HEK293 (cell line): ENCODE results near the gene DIS3L2.
A peak's percentile ranks its signal among the peaks of the same experiment; 100 is the strongest.

Experiments used
- CTCF ChIA-PET: fragments of 350-600 bp; formaldehyde crosslinking; extraction: SDS; loops from one replicate; lab custom pipeline; 2021; ENCODE audit warnings: antibody characterized with exemption; lab: Yijun Ruan, JAX
- POLR2A ChIA-PET: fragments of 300-600 bp; formaldehyde crosslinking; extraction: SDS; loops from one replicate; lab custom pipeline; 2020; ENCODE audit warnings: antibody characterized with exemption, inconsistent platforms; lab: Yijun Ruan, JAX
- H3K27ac ChIP-seq: fragments of 200-500 bp; sonication (Bioruptor generic); 2 replicates; pipeline ENCODE4 v1.5.1; 2014; ENCODE audit warnings: low read depth, low read length, control low read depth, inconsistent platforms; ENCODE audit errors: extremely low read depth
- H3K36me3 ChIP-seq, 2 experiments: fragments of 200-500 bp in 1 of 2; sonication (Bioruptor generic) in 1 of 2; 1 replicate in 1 of 2; 2 replicates in 1 of 2; pipeline ENCODE4 v1.5.1; 2014 to 2017; ENCODE audit warnings: inconsistent platforms in 2 of 2, low read length in 2 of 2; ENCODE audit not compliant: control insufficient read depth in 2 of 2, insufficient read depth in 1 of 2
- H3K4me1 ChIP-seq: fragments of 200-500 bp; sonication (Bioruptor generic); 2 replicates; pipeline ENCODE4 v1.5.1; 2014; ENCODE audit warnings: mild to moderate bottlenecking, low read length, inconsistent platforms; ENCODE audit not compliant: control insufficient read depth, insufficient read depth
- H3K4me3 ChIP-seq: 2 replicates; pipeline ENCODE4 v1.5.1; 2011; ENCODE audit warnings: low read depth, mild to moderate bottlenecking, control low read depth, low read length, moderate library complexity
- H3K9me3 ChIP-seq: fragments of 200-500 bp; sonication (Bioruptor generic); 2 replicates; pipeline ENCODE4 v1.5.1; 2014; ENCODE audit warnings: low read depth, low read length, inconsistent platforms; ENCODE audit not compliant: control insufficient read depth, insufficient read depth
- BCL11A ChIP-seq: fragments of 450-650 bp; formaldehyde crosslinking; IDR thresholded peaks from 2 replicates; pipeline ENCODE4 v1.5.1; 2016; ENCODE audit warnings: low read depth, missing biosample characterization, missing genetic modification characterization
- CTCF ChIP-seq: fragments of 450-650 bp; formaldehyde crosslinking; IDR thresholded peaks from 2 replicates; pipeline ENCODE4 v1.5.1; 2016; ENCODE audit warnings: missing biosample characterization, missing genetic modification characterization
- GLIS2 ChIP-seq: fragments of 450-650 bp; formaldehyde crosslinking; IDR thresholded peaks from 2 replicates; pipeline ENCODE4 v1.5.1; 2016; ENCODE audit warnings: missing biosample characterization, missing genetic modification characterization
- KLF17 ChIP-seq: fragments of 450-650 bp; formaldehyde crosslinking; IDR thresholded peaks from 2 replicates; pipeline ENCODE4 v1.5.1; 2016; ENCODE audit warnings: missing biosample characterization, missing genetic modification characterization
- PRDM6 ChIP-seq: fragments of 450-650 bp; formaldehyde crosslinking; IDR thresholded peaks from 2 replicates; pipeline ENCODE4 v1.5.1; 2017; ENCODE audit warnings: missing biosample characterization, missing genetic modification characterization
- ZBTB1 ChIP-seq: fragments of 450-650 bp; formaldehyde crosslinking; IDR thresholded peaks from 2 replicates; pipeline ENCODE4 v1.5.1; 2016; ENCODE audit warnings: missing biosample characterization, missing genetic modification characterization
- ZFP3 ChIP-seq: fragments of 450-650 bp; formaldehyde crosslinking; IDR thresholded peaks from 2 replicates; pipeline ENCODE4 v1.5.1; 2016; ENCODE audit warnings: low read depth, missing biosample characterization, missing genetic modification characterization
- ZIC2 ChIP-seq: fragments of 450-650 bp; formaldehyde crosslinking; IDR thresholded peaks from 2 replicates; pipeline ENCODE4 v1.5.1; 2016; ENCODE audit warnings: missing biosample characterization, missing genetic modification characterization
- ZNF138 ChIP-seq: fragments of 450-650 bp; formaldehyde crosslinking; IDR thresholded peaks from 2 replicates; pipeline ENCODE4 v1.5.1; 2016; ENCODE audit warnings: missing biosample characterization, missing genetic modification characterization, borderline replicate concordance
- ZNF146 ChIP-seq: fragments of 450-650 bp; formaldehyde crosslinking; IDR thresholded peaks from 2 replicates; pipeline ENCODE4 v1.5.1; 2016; ENCODE audit warnings: missing biosample characterization, missing genetic modification characterization
- ZNF19 ChIP-seq: fragments of 450-650 bp; formaldehyde crosslinking; IDR thresholded peaks from 2 replicates; pipeline ENCODE4; 2016; ENCODE audit warnings: missing biosample characterization, missing genetic modification characterization, low read depth
- ZNF280C ChIP-seq: fragments of 450-650 bp; formaldehyde crosslinking; IDR thresholded peaks from 2 replicates; pipeline ENCODE4 v1.5.1; 2016; ENCODE audit warnings: missing biosample characterization, missing genetic modification characterization
- ZNF488 ChIP-seq: fragments of 450-650 bp; formaldehyde crosslinking; IDR thresholded peaks from 2 replicates; pipeline ENCODE4 v1.5.1; 2016; ENCODE audit warnings: missing biosample characterization, missing genetic modification characterization
- ZNF501 ChIP-seq: fragments of 450-650 bp; formaldehyde crosslinking; IDR thresholded peaks from 2 replicates; pipeline ENCODE4 v1.5.1; 2016; ENCODE audit warnings: missing biosample characterization, missing genetic modification characterization
- ZNF654 ChIP-seq: fragments of 450-650 bp; formaldehyde crosslinking; IDR thresholded peaks from 2 replicates; pipeline ENCODE4 v1.5.1; 2016; ENCODE audit warnings: low read depth, missing biosample characterization, missing genetic modification characterization
- ZNF660 ChIP-seq: fragments of 450-650 bp; IDR thresholded peaks from 2 replicates; pipeline ENCODE4 v1.5.1; 2018; ENCODE audit warnings: missing biosample characterization, mild to moderate bottlenecking, missing genetic modification characterization
- ZNF677 ChIP-seq: fragments of 450-650 bp; IDR thresholded peaks from 2 replicates; pipeline ENCODE4 v1.5.0; 2018; ENCODE audit warnings: missing biosample characterization, mild to moderate bottlenecking, missing genetic modification characterization, moderate library complexity
- ZNF701 ChIP-seq: fragments of 450-650 bp; formaldehyde crosslinking; IDR thresholded peaks from 2 replicates; pipeline ENCODE4 v1.5.1; 2016; ENCODE audit warnings: missing biosample characterization, missing genetic modification characterization
- ZNF776 ChIP-seq: fragments of 450-650 bp; formaldehyde crosslinking; IDR thresholded peaks from 2 replicates; pipeline ENCODE4 v1.5.0; 2017; ENCODE audit warnings: missing biosample characterization, missing genetic modification characterization, borderline replicate concordance
- ZNF792 ChIP-seq: fragments of 450-650 bp; formaldehyde crosslinking; IDR thresholded peaks from 2 replicates; pipeline ENCODE4 v1.5.1; 2016; ENCODE audit warnings: missing biosample characterization, missing genetic modification characterization

The DIS3L2 gene

GRCh38 chr2:232327105-232328031, 365.9 kb downstream of the DIS3L2 start:
- CTCF ChIA-PET: interaction anchor here (0.6 to 4.6 kb wide), 19 partner anchors 9 to 427 kb away, joined by 3 to 37 read pairs (median 4); no protein-coding TSS in a partner anchor
- Histone ChIP-seq H3K4me1 (no peaks in the 10 kb centered on the region), H3K9me3 (no peaks in the 10 kb centered on the region), H3K36me3 (no peaks in the 10 kb centered on the region), H3K4me3 (no peak overlapping the region)
- POLR2A ChIA-PET: no interaction called here
- TF ChIP-seq BCL11A (tag by site-specific recombination) (no peak), ZNF654 (tag by site-specific recombination) (peak; percentile 38), CTCF (tag by site-specific recombination) (peak; percentile 54; the same call in 1 of the 2 replicates), ZFP3 (tag by site-specific recombination) (no peak), ZNF776 (no peak)
- TF ChIP-seq, all 188 proteins: peak for 2
- no peak overlapping the region for H3K27ac ChIP-seq

- no peaks in the 10 kb centered on the region for H3K36me3 ChIP-seq
- ChIA-PET CTCF (interaction anchor here (0.6 to 4.6 kb wide), 8 partner anchors 8 to 428 kb away, joined by 3 to 37 read pairs (median 5); no protein-coding TSS in a partner anchor), POLR2A (no interaction called here)
- H3K9me3 ChIP-seq: no peaks in the 10 kb centered on the region
- H3K4me3 ChIP-seq: no peak overlapping the region
- no peaks in the 10 kb centered on the region for H3K4me1 ChIP-seq
- H3K27ac ChIP-seq: no peak overlapping the region
- TF ChIP-seq ZNF677 (tag by site-specific recombination): no peak
- 0 out of 2 replicates have a peak, but pooled peaks have one; percentile 11 for TF ChIP-seq ZIC2 (tag by site-specific recombination)
Observed at GRCh38 chr2:232328032-232328422, 366.5 kb downstream of the DIS3L2 start.

- Histone ChIP-seq H3K9me3 (no peaks in the 10 kb centered on the region), H3K36me3 (no peaks in the 10 kb centered on the region), H3K4me1 (no peaks in the 10 kb centered on the region), H3K4me3 (no peak overlapping the region), H3K27ac (no peak overlapping the region)
- POLR2A ChIA-PET: no interaction called here
- CTCF ChIA-PET: interaction anchor here (0.6 to 3.6 kb wide), 5 partner anchors 13 to 428 kb away, joined by 3 to 23 read pairs (median 4); no protein-coding TSS in a partner anchor
- no peak for TF ChIP-seq ZNF660
- TF ChIP-seq GLIS2 (tag by site-specific recombination): no peak
- no peak for TF ChIP-seq ZBTB1 (tag by site-specific recombination)
- TF ChIP-seq ZNF501 (tag by site-specific recombination): no peak
- no peak for TF ChIP-seq ZNF280C (tag by site-specific recombination)
- TF ChIP-seq KLF17 (tag by site-specific recombination): no peak
- no peak for TF ChIP-seq PRDM6 (tag by site-specific recombination)
- TF ChIP-seq ZNF488: no peak
- TF ChIP-seq ZNF138: no peak
- no peak for TF ChIP-seq ZNF792
- no peak for TF ChIP-seq ZNF19
- no peak for TF ChIP-seq ZNF146 (tag by site-specific recombination)
- no peak for TF ChIP-seq ZNF701 (tag by site-specific recombination)
Observed at GRCh38 chr2:232328516-232329460, 367.3 kb downstream of the DIS3L2 start.
